CD4-positive, alpha-beta memory T cell (primary cell): ENCODE measurements around the gene LYPD6B. TPM values are rescaled to one million over a fixed set of nuclear protein-coding genes. Genes with fewer than 3 reads are reported as not detected.

Source experiments
- CTCF ChIA-PET: fragments of 350-600 bp; sonication (Branson Sonifier 250); formaldehyde crosslinking; loops from one replicate; lab custom pipeline; 2021; ENCODE audit warnings: inconsistent platforms; ENCODE audit not compliant: partially characterized antibody; lab: Charles Lee
- POLR2A ChIA-PET: fragments of 350-600 bp; sonication (Branson Sonifier 250); formaldehyde crosslinking; loops from one replicate; lab custom pipeline; 2021; ENCODE audit not compliant: partially characterized antibody; lab: Charles Lee
- DNase-seq, 5 donors: peaks; one replicate each; pipeline versions ENCODE4 v3.0.0 to v3.0.0-alpha.2; 2020 to 2022; ENCODE audit warnings: mixed read lengths in 1 of 5
- H3K27ac ChIP-seq: one replicate; pipeline ENCODE4 v1.7.0; 2013; ENCODE audit warnings: low read depth, low read length
- H3K27me3 ChIP-seq: 2 replicates; pipeline ENCODE4 v1.7.0; 2013; ENCODE audit warnings: mild to moderate bottlenecking, low read length, moderate library complexity; ENCODE audit not compliant: insufficient read depth
- H3K36me3 ChIP-seq: 2 replicates; pipeline ENCODE4 v1.7.0; 2013; ENCODE audit warnings: mild to moderate bottlenecking, low read length, moderate library complexity; ENCODE audit not compliant: insufficient read depth
- H3K4me1 ChIP-seq: 2 replicates; pipeline ENCODE4 v1.7.0; 2013; ENCODE audit warnings: mild to moderate bottlenecking, low read length, moderate library complexity; ENCODE audit not compliant: insufficient read depth
- H3K4me3 ChIP-seq, 2 donors: one replicate each; pipeline ENCODE4 v1.7.0; 2013; ENCODE audit warnings: low read length in 2 of 2, mild to moderate bottlenecking in 1 of 2
- H3K9me3 ChIP-seq, 2 donors: one replicate each; pipeline ENCODE4 v1.7.0; 2013; ENCODE audit warnings: low read length in 2 of 2, control low read depth in 1 of 2; ENCODE audit not compliant: control insufficient read depth in 1 of 2
- H3K27ac Mint-ChIP-seq, 7 donors: one replicate each; pipeline ENCODE4 v1.8.0; 2020 to 2021; ENCODE audit warnings: mixed read lengths in 7 of 7, mild to moderate bottlenecking in 6 of 7, inconsistent platforms in 3 of 7, moderate library complexity in 3 of 7
- H3K27me3 Mint-ChIP-seq, 2 donors: one replicate each; pipeline ENCODE4 v1.8.0; 2020 to 2021; ENCODE audit warnings: mixed read lengths in 2 of 2
- H3K36me3 Mint-ChIP-seq, 2 donors: one replicate each; pipeline ENCODE4 v1.8.0; 2020 to 2021; ENCODE audit warnings: mixed read lengths in 2 of 2, inconsistent platforms in 1 of 2, mild to moderate bottlenecking in 1 of 2
- H3K4me1 Mint-ChIP-seq, 4 donors: one replicate each; pipeline ENCODE4 v1.8.0; 2020 to 2021; ENCODE audit warnings: mixed read lengths in 4 of 4, mild to moderate bottlenecking in 1 of 4
- H3K4me3 Mint-ChIP-seq, 8 donors: one replicate each; pipeline ENCODE4 v1.8.0; 2020 to 2021; ENCODE audit warnings: mixed read lengths in 8 of 8, mild to moderate bottlenecking in 7 of 8, moderate library complexity in 6 of 8, inconsistent platforms in 3 of 8
- H3K9me3 Mint-ChIP-seq, 8 donors: one replicate each; pipeline ENCODE4 v1.8.0; 2020 to 2021; ENCODE audit warnings: mixed read lengths in 8 of 8, mild to moderate bottlenecking in 5 of 8, inconsistent platforms in 3 of 8, moderate library complexity in 1 of 8
- intact Hi-C: fragments of 100-400 bp; cut with micrococcal nuclease; formaldehyde crosslinking; loops from one replicate; pipeline ENCODE4 v1.15.1; 2023
- polyA plus RNA-seq, 2 donors: library from polyadenylated mRNA; unstranded; fragments of 300-500 nt; fragmentation: Illumina TruSeq; gene quantifications; one replicate each; pipeline ENCODE4 v1.2.3, GENCODE V29; 2021
- total RNA-seq, 2 experiments: library from RNA; stranded (reverse); gene quantifications; one replicate each; pipeline ENCODE4 v1.2.3, GENCODE V29; 2021

The LYPD6B gene
- total and polyA plus RNA-seq, 4 experiments from 2014 or later, result not detected

GRCh38 chr2:149063177-149063576, 24.7 kb downstream of the LYPD6B start:
- no peak overlapping the region for H3K27ac ChIP-seq
- peaks cover 0 to 5% (median under 1%) of the 10 kb centered on the region in 4 donors for H3K4me1 Mint-ChIP-seq
- no peaks in the 10 kb centered on the region for H3K4me1 ChIP-seq
- no peaks in the 10 kb centered on the region for H3K9me3 ChIP-seq
- no peak for DNase-seq
- intact Hi-C loops, result no loop called here
- H3K27ac Mint-ChIP-seq, result no peak overlapping the region
- no peaks in the 10 kb centered on the region for H3K36me3 ChIP-seq
- no peak overlapping the region for H3K4me3 Mint-ChIP-seq
- ChIA-PET POLR2A (no interaction called here), CTCF (no interaction called here)
- H3K27me3 ChIP-seq, result peaks cover 4% of the 10 kb centered on the region
- H3K27me3 Mint-ChIP-seq, result peaks cover 0 to 10% of the 10 kb centered on the region in 2 donors
- no peaks in the 10 kb centered on the region for H3K36me3 Mint-ChIP-seq
- H3K4me3 ChIP-seq, result no peak overlapping the region
- H3K9me3 Mint-ChIP-seq, result peaks cover 0 to 3% (median 0%) of the 10 kb centered on the region in 8 donors

GRCh38 chr2:149064365-149064841, 25.9 kb downstream of the LYPD6B start:
- Histone ChIP-seq H3K4me1 (peaks cover 10% of the 10 kb centered on the region), H3K9me3 (no peaks in the 10 kb centered on the region), H3K27ac (no peak overlapping the region), H3K27me3 (peaks cover 4% of the 10 kb centered on the region), H3K4me3 (no peak overlapping the region), H3K36me3 (no peaks in the 10 kb centered on the region)
- CTCF ChIA-PET, result no interaction called here
- Mint-ChIP-seq H3K4me3 (no peak overlapping the region), H3K9me3 (peaks cover 0 to 3% (median 0%) of the 10 kb centered on the region in 8 donors), H3K27me3 (peaks cover 0 to 6% of the 10 kb centered on the region in 2 donors), H3K4me1 (peaks cover 6 to 14% (median 8%) of the 10 kb centered on the region in 4 donors), H3K27ac (no peak overlapping the region), H3K36me3 (no peaks in the 10 kb centered on the region)
- POLR2A ChIA-PET, result no interaction called here
- intact Hi-C loops, result no loop called here
- no peak for DNase-seq

GRCh38 chr2:149064856-149065630, 26.5 kb downstream of the LYPD6B start:
- ChIA-PET POLR2A (interaction anchor here (0.6 kb wide), 1 partner anchor 311 kb away, joined by 3 read pairs; no protein-coding TSS in a partner anchor), CTCF (interaction anchor here (1.0 kb wide), 1 partner anchor 10 kb away, joined by 3 read pairs; no protein-coding TSS in a partner anchor)
- H3K27me3 ChIP-seq, result peaks cover 4% of the 10 kb centered on the region
- no peak overlapping the region for H3K4me3 Mint-ChIP-seq
- peaks cover 11 to 20% (median 14%) of the 10 kb centered on the region in 4 donors for H3K4me1 Mint-ChIP-seq
- H3K27me3 Mint-ChIP-seq, result peaks cover 0 to 6% of the 10 kb centered on the region in 2 donors
- no peak overlapping the region for H3K27ac Mint-ChIP-seq
- peaks cover 16% of the 10 kb centered on the region for H3K4me1 ChIP-seq
- H3K36me3 ChIP-seq, result no peaks in the 10 kb centered on the region
- H3K4me3 ChIP-seq, result no peak overlapping the region
- peaks cover 0 to 3% (median 0%) of the 10 kb centered on the region in 8 donors for H3K9me3 Mint-ChIP-seq
- H3K36me3 Mint-ChIP-seq, result no peaks in the 10 kb centered on the region
- no peak overlapping the region for H3K27ac ChIP-seq
- intact Hi-C loops, result no loop called here
- no peak for DNase-seq
- no peaks in the 10 kb centered on the region for H3K9me3 ChIP-seq

GRCh38 chr2:149068225-149068995, 29.9 kb downstream of the LYPD6B start:
- H3K9me3 Mint-ChIP-seq, result peaks cover 0 to 3% (median 0%) of the 10 kb centered on the region in 8 donors
- H3K27ac Mint-ChIP-seq, result peak overlapping the region; percentile 7 to 75 (median 53)
- H3K9me3 ChIP-seq, result no peaks in the 10 kb centered on the region
- DNase-seq, result no peak
- intact Hi-C loops, result no loop called here
- no peak overlapping the region for H3K4me3 ChIP-seq
- H3K27ac ChIP-seq, result no peak overlapping the region
- no peaks in the 10 kb centered on the region for H3K36me3 Mint-ChIP-seq
- H3K36me3 ChIP-seq, result no peaks in the 10 kb centered on the region
- ChIA-PET POLR2A (interaction anchor here (1.8 kb wide), 1 partner anchor 13 kb away, joined by 6 read pairs; no protein-coding TSS in a partner anchor), CTCF (no interaction called here)
- peak overlapping the region in 2 of 8 donors; percentile 23 to 31 for H3K4me3 Mint-ChIP-seq
- H3K27me3 ChIP-seq, result peaks cover 4% of the 10 kb centered on the region
- H3K4me1 ChIP-seq, result peaks cover 17% of the 10 kb centered on the region
- H3K4me1 Mint-ChIP-seq, result peaks cover 14 to 24% (median 17%) of the 10 kb centered on the region in 4 donors
- H3K27me3 Mint-ChIP-seq, result no peaks in the 10 kb centered on the region

- H3K9me3 Mint-ChIP-seq, result peaks cover 0 to 3% (median 0%) of the 10 kb centered on the region in 8 donors
- ChIA-PET POLR2A (interaction anchor here (1.0 to 1.8 kb wide), 2 partner anchors 12 to 518 kb away, joined by 3 to 6 read pairs; partner anchors contain the start of gene MMADHC), CTCF (no interaction called here)
- Histone ChIP-seq H3K4me3 (no peak overlapping the region), H3K4me1 (peaks cover 17% of the 10 kb centered on the region), H3K27ac (no peak overlapping the region), H3K9me3 (no peaks in the 10 kb centered on the region), H3K36me3 (no peaks in the 10 kb centered on the region), H3K27me3 (peaks cover 4% of the 10 kb centered on the region)
- intact Hi-C loops, result no loop called here
- H3K36me3 Mint-ChIP-seq, result no peaks in the 10 kb centered on the region
- H3K27ac Mint-ChIP-seq, result peak overlapping the region; percentile 19 to 83 (median 71)
- peak overlapping the region in 5 of 8 donors; percentile 28 to 73 (median 36) for H3K4me3 Mint-ChIP-seq
- H3K27me3 Mint-ChIP-seq, result no peaks in the 10 kb centered on the region
- DNase-seq, result peak; percentile 55 to 81 (median 73)
- peaks cover 14 to 24% (median 17%) of the 10 kb centered on the region in 4 donors for H3K4me1 Mint-ChIP-seq
These were observed 30.7 kb downstream of the LYPD6B start for GRCh38 chr2:149068996-149069888.

GRCh38 chr2:149070681-149071320, 32.3 kb downstream of the LYPD6B start:
- CTCF ChIA-PET, result no interaction called here
- no peak for DNase-seq
- Mint-ChIP-seq H3K36me3 (no peaks in the 10 kb centered on the region), H3K27ac (no peak overlapping the region), H3K4me1 (peaks cover 14 to 19% (median 17%) of the 10 kb centered on the region in 4 donors), H3K4me3 (no peak overlapping the region), H3K9me3 (peaks cover 0 to 3% (median 0%) of the 10 kb centered on the region in 8 donors), H3K27me3 (peaks cover 1% of the 10 kb centered on the region in 2 donors)
- peaks cover 17% of the 10 kb centered on the region for H3K4me1 ChIP-seq
- no peaks in the 10 kb centered on the region for H3K9me3 ChIP-seq
- intact Hi-C loops, result no loop called here
- H3K27ac ChIP-seq, result no peak overlapping the region
- H3K27me3 ChIP-seq, result peaks cover 4% of the 10 kb centered on the region
- H3K36me3 ChIP-seq, result no peaks in the 10 kb centered on the region
- POLR2A ChIA-PET, result no interaction called here
- no peak overlapping the region for H3K4me3 ChIP-seq
